ENCODE data around the gene ADARB1.

The ADARB1 gene

GRCh38 chr21:45054227-45054926, 20.0 kb upstream of the ADARB1 start:
- DNase-seq (ENCODE audit: insufficient read length, low spot score) (no peak), FAIRE-seq (no peak)

GRCh38 chr21:45054927-45055612, 19.3 kb upstream of the ADARB1 start:
- FAIRE-seq: no peak

GRCh38 chr21:45055861-45056260, 18.5 kb upstream of the ADARB1 start:
- DNase-seq (ENCODE audit: insufficient read length, low spot score) (no peak), FAIRE-seq (no peak)

More at GRCh38 chr21:45054927-45055612, 19.3 kb upstream of the ADARB1 start:
- DNase-seq (ENCODE audit: insufficient read length, low spot score): no peak

- no peak for FAIRE-seq
Measured at GRCh38 chr21:45056296-45056904, 18.0 kb upstream of the ADARB1 start.

GRCh38 chr21:45056917-45057560, 17.3 kb upstream of the ADARB1 start:
- FAIRE-seq (no peak), DNase-seq (ENCODE audit: insufficient read length, low spot score) (no peak)

More at GRCh38 chr21:45056296-45056904, 18.0 kb upstream of the ADARB1 start:
- DNase-seq (ENCODE audit: insufficient read length, low spot score): no peak

- DNase-seq (ENCODE audit: insufficient read length, low spot score) (no peak), FAIRE-seq (no peak)
Measured at GRCh38 chr21:45057886-45058285, 16.5 kb upstream of the ADARB1 start.

GRCh38 chr21:45059121-45059520, 15.3 kb upstream of the ADARB1 start:
- FAIRE-seq: no peak

GRCh38 chr21:45060089-45060488, 14.3 kb upstream of the ADARB1 start:
- FAIRE-seq: no peak
- no peak for DNase-seq (ENCODE audit: insufficient read length, low spot score)

More at GRCh38 chr21:45059121-45059520, 15.3 kb upstream of the ADARB1 start:
- DNase-seq (ENCODE audit: insufficient read length, low spot score): no peak

- DNase-seq (ENCODE audit: insufficient read length, low spot score): no peak
- FAIRE-seq: no peak
Measured at GRCh38 chr21:45060675-45061311, 13.6 kb upstream of the ADARB1 start.

GRCh38 chr21:45064091-45064490, 10.3 kb upstream of the ADARB1 start:
- FAIRE-seq (no peak), DNase-seq (ENCODE audit: insufficient read length, low spot score) (no peak)

GRCh38 chr21:45064618-45065399, 9.6 kb upstream of the ADARB1 start:
- no peak for FAIRE-seq
- no peak for DNase-seq (ENCODE audit: insufficient read length, low spot score)

GRCh38 chr21:45067462-45068285, 6.7 kb upstream of the ADARB1 start:
- no peak for DNase-seq (ENCODE audit: insufficient read length, low spot score)
- FAIRE-seq: no peak

- no peak for FAIRE-seq
- no peak for DNase-seq (ENCODE audit: insufficient read length, low spot score)
Measured at GRCh38 chr21:45069085-45069484, 5.3 kb upstream of the ADARB1 start.

- DNase-seq (ENCODE audit: insufficient read length, low spot score): no peak
- FAIRE-seq: no peak
Measured at GRCh38 chr21:45069711-45070110, 4.7 kb upstream of the ADARB1 start.

- FAIRE-seq (no peak), DNase-seq (ENCODE audit: insufficient read length, low spot score) (no peak)
Measured at GRCh38 chr21:45071078-45071873, 3.1 kb upstream of the ADARB1 start.

- DNase-seq (ENCODE audit: insufficient read length, low spot score) (no peak), FAIRE-seq (no peak)
Measured at GRCh38 chr21:45071874-45072737, 2.3 kb upstream of the ADARB1 start.

- no peak for DNase-seq (ENCODE audit: insufficient read length, low spot score)
- no peak for FAIRE-seq
Measured at GRCh38 chr21:45072738-45073300, 1.6 kb upstream of the ADARB1 start.

Data from GM19239 (cell line).